ENCODE results near the gene CCDC116. TPM values are rescaled to one million over a fixed set of nuclear protein-coding genes. Genes with fewer than 3 reads are reported as not detected.

The CCDC116 gene
- total RNA-seq, 1 donor from 2014 or later, result not detected

DNA sequence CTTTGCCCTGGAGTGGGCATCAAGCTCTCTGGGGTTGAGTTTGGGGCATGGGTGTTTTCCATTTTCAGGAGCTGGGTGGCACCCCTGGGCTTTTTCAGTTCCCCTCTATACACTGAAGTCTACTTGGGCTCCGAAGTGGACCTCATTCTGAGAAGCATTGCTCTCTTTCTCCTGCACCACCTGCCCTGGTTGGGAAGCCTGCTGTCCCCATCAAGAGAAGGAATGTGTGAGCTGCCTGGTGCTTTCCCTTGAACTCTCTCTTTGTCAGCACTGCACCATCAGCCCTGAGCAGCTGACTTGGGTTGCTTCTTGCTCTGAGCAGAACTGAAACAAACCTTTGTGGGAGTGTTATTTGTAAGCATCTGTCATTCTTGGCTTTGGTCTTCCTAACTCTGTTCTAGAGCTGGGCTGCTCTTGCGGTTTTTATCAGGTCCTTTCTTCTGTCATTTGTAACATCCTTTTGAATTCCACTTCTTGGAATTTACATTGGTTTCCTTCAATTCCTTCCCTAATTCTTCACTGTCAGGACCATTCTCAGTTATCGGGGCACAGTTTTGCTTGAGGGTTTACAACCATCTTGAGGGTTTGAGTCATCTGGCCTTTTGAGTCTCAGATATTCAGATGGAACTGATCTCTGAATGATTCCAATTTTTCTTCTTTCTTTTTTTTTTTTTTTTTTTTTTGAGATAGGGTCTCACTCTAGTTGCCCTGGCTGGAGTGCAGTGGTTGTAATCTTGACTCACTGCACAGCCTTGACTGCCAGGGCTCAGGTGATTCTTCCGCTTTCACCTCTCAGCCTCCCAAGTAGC lies 44.6 kb upstream of the CCDC116 start:
- H3K36me3 Mint-ChIP-seq, result peaks cover 29% of the 10 kb centered on the region
- no peaks in the 10 kb centered on the region for H3K27me3 ChIP-seq
- no peaks in the 10 kb centered on the region for H3K4me1 ChIP-seq
- peaks cover 7% of the 10 kb centered on the region for H3K27me3 Mint-ChIP-seq (ENCODE audit: insufficient read depth, low read depth)
- no peak overlapping the region for H3K27ac Mint-ChIP-seq
- no peaks in the 10 kb centered on the region for H3K36me3 ChIP-seq
- no peaks in the 10 kb centered on the region for H3K9me3 Mint-ChIP-seq
- H3K9ac ChIP-seq, result no peak overlapping the region
- no peak for DNase-seq (ENCODE audit: low spot score)
- no peaks in the 10 kb centered on the region for H3F3A ChIP-seq (ENCODE audit: low read depth)
- no peak overlapping the region for H3K4me2 ChIP-seq
- no peaks in the 10 kb centered on the region for H3K9me3 ChIP-seq (ENCODE audit: low read depth)
- H3K4me1 Mint-ChIP-seq, result peaks cover 2% of the 10 kb centered on the region
- H2AFZ ChIP-seq (replicated peaks), result no peak overlapping the region
- H3K79me2 ChIP-seq (ENCODE audit: low read depth), result peaks cover 100% of the 10 kb centered on the region
- no peak overlapping the region for H3K27ac ChIP-seq
- H4K20me1 ChIP-seq (ENCODE audit: low read depth), result peaks cover 100% of the 10 kb centered on the region
- no peak overlapping the region for H3K4me3 Mint-ChIP-seq
- H3K4me3 ChIP-seq, result no peak overlapping the region
- TF ChIP-seq CTCF (IDR thresholded peaks at IDR 0.05), result no peak
- no peak for TF ChIP-seq EZH2phosphoT487 (IDR thresholded peaks at IDR 0.05)

- TF ChIP-seq CTCF (IDR thresholded peaks at IDR 0.05) (no peak), EZH2phosphoT487 (IDR thresholded peaks at IDR 0.05) (no peak), EZH2 (IDR thresholded peaks at IDR 0.05) (no peak)
- Histone ChIP-seq H3K4me2 (no peak overlapping the region), H3K4me3 (no peak overlapping the region), H3K79me2 (ENCODE audit: low read depth) (peaks cover 100% of the 10 kb centered on the region), H3K9ac (no peak overlapping the region), H2AFZ (replicated peaks) (no peak overlapping the region), H3K27me3 (no peaks in the 10 kb centered on the region), H3K9me3 (ENCODE audit: low read depth) (no peaks in the 10 kb centered on the region), H3F3A (ENCODE audit: low read depth) (no peaks in the 10 kb centered on the region), H4K20me1 (ENCODE audit: low read depth) (peaks cover 100% of the 10 kb centered on the region), H3K4me1 (no peaks in the 10 kb centered on the region), H3K36me3 (peaks cover 4% of the 10 kb centered on the region), H3K27ac (no peak overlapping the region)
- Mint-ChIP-seq H3K27me3 (ENCODE audit: insufficient read depth, low read depth) (peaks cover 7% of the 10 kb centered on the region), H3K4me1 (peaks cover 2% of the 10 kb centered on the region), H3K9me3 (no peaks in the 10 kb centered on the region), H3K27ac (no peak overlapping the region), H3K36me3 (peaks cover 39% of the 10 kb centered on the region), H3K4me3 (no peak overlapping the region)
- no peak for DNase-seq (ENCODE audit: low spot score)
These were observed 43.2 kb upstream of the CCDC116 start for GRCh38 chr22:21589396-21589795.

GRCh38 chr22:21590809-21591641 lies 41.5 kb upstream of the CCDC116 start:
- H3K27me3 ChIP-seq, result no peaks in the 10 kb centered on the region
- H3K9ac ChIP-seq, result no peak overlapping the region
- H3K79me2 ChIP-seq (ENCODE audit: low read depth), result peaks cover 100% of the 10 kb centered on the region
- H3K27ac ChIP-seq, result no peak overlapping the region
- H3K36me3 ChIP-seq, result peaks cover 5% of the 10 kb centered on the region
- H3K9me3 Mint-ChIP-seq, result no peaks in the 10 kb centered on the region
- H3K27me3 Mint-ChIP-seq (ENCODE audit: insufficient read depth, low read depth), result peaks cover 5% of the 10 kb centered on the region
- H3K27ac Mint-ChIP-seq, result no peak overlapping the region
- peaks cover 99% of the 10 kb centered on the region for H4K20me1 ChIP-seq (ENCODE audit: low read depth)
- no peaks in the 10 kb centered on the region for H3K4me1 ChIP-seq
- no peak overlapping the region for H3K4me3 Mint-ChIP-seq
- H3F3A ChIP-seq (ENCODE audit: low read depth), result no peaks in the 10 kb centered on the region
- peaks cover 2% of the 10 kb centered on the region for H3K4me1 Mint-ChIP-seq
- H3K36me3 Mint-ChIP-seq, result peaks cover 46% of the 10 kb centered on the region
- H2AFZ ChIP-seq (replicated peaks), result no peak overlapping the region
- no peak overlapping the region for H3K4me2 ChIP-seq
- H3K4me3 ChIP-seq, result no peak overlapping the region
- no peak for DNase-seq (ENCODE audit: low spot score)
- H3K9me3 ChIP-seq (ENCODE audit: low read depth), result no peaks in the 10 kb centered on the region
- TF ChIP-seq EZH2phosphoT487 (IDR thresholded peaks at IDR 0.05) (no peak), EZH2 (IDR thresholded peaks at IDR 0.05) (no peak), CTCF (IDR thresholded peaks at IDR 0.05) (no peak)
